OCI-LY7 (cell line): ENCODE data around the gene PNPLA6. TPM values are rescaled to one million over a fixed set of nuclear protein-coding genes. Genes with fewer than 3 reads are reported as not detected.

ENCODE experiments used
- Bru-seq: library from RNA; stranded (reverse); fragments of 400-500 nt; gene quantifications from one replicate; lab custom pipeline; 2021; lab: Mats Ljungman, UMichigan
- BruChase-seq, 2 experiments: library from RNA; stranded (reverse); fragments of 400-500 nt; gene quantifications; one replicate each; lab custom pipeline; 2021; lab: Mats Ljungman, UMichigan
- BruUV-seq: library from RNA; stranded (reverse); fragments of 400-500 nt; replicated peaks from 2 replicates; lab custom pipeline; 2021; lab: Mats Ljungman, UMichigan
- CTCF ChIA-PET: fragments of 300-600 bp; sonication (Branson Sonifier 250); formaldehyde crosslinking; loops from one replicate; lab custom pipeline; 2022; ENCODE audit warnings: antibody characterized with exemption; ENCODE audit not compliant: unreplicated experiment; lab: Charles Lee
- POLR2A ChIA-PET: fragments of 300-600 bp; sonication (Branson Sonifier 250); formaldehyde crosslinking; loops from one replicate; lab custom pipeline; 2022; ENCODE audit warnings: antibody characterized with exemption; lab: Charles Lee
- DNase-seq: peaks from one replicate; pipeline ENCODE4 v3.0.0-alpha.2; 2015; ENCODE audit warnings: low spot score
- H2AFZ ChIP-seq: fragments of 200-600 bp; sonication (generic), shearing (Covaris generic); 2 replicates; pipeline ENCODE4 v1.6.1; 2014; ENCODE audit warnings: mild to moderate bottlenecking, antibody characterized with exemption, low read length, moderate library complexity
- H3K27ac ChIP-seq: fragments of 200-600 bp; sonication (generic); 2 replicates; pipeline ENCODE4 v1.5.1; 2014; ENCODE audit warnings: mixed run types, low read depth, mild to moderate bottlenecking, moderate library complexity, low read length, inconsistent platforms; ENCODE audit not compliant: poor library complexity, severe bottlenecking
- H3K36me3 ChIP-seq: fragments of 200-600 bp; sonication (generic); 2 replicates; pipeline ENCODE4 v1.6.1; 2014; ENCODE audit warnings: mild to moderate bottlenecking, antibody characterized with exemption, low read length, moderate library complexity, mixed read lengths; ENCODE audit not compliant: insufficient read depth
- H3K4me1 ChIP-seq: fragments of 200-600 bp; sonication (generic); 2 replicates; pipeline ENCODE4 v1.5.1; 2014; ENCODE audit warnings: mild to moderate bottlenecking, low read length; ENCODE audit not compliant: insufficient read depth, poor library complexity, severe bottlenecking
- H3K4me2 ChIP-seq: fragments of 200-600 bp; sonication (generic); 2 replicates; pipeline ENCODE4 v1.6.1; 2014; ENCODE audit warnings: mild to moderate bottlenecking, low read length
- H3K4me3 ChIP-seq: fragments of 200-600 bp; sonication (generic); 2 replicates; pipeline ENCODE4 v1.5.1; 2014; ENCODE audit warnings: mild to moderate bottlenecking, low read depth, low read length; ENCODE audit not compliant: poor library complexity, severe bottlenecking
- H3K79me2 ChIP-seq: fragments of 200-600 bp; sonication (generic); 2 replicates; pipeline ENCODE4 v1.6.1; 2016; ENCODE audit warnings: low read depth, mild to moderate bottlenecking, low read length, moderate library complexity, mixed read lengths; ENCODE audit not compliant: insufficient read depth
- H3K9me2 ChIP-seq: fragments of 200-600 bp; sonication (generic); 2 replicates; pipeline ENCODE4 v1.6.1; 2016; ENCODE audit warnings: mild to moderate bottlenecking, low read length, mixed read lengths; ENCODE audit not compliant: insufficient read depth
- H3K9me3 ChIP-seq: fragments of 200-600 bp; sonication (generic); 2 replicates; pipeline ENCODE4 v1.6.1; 2014; ENCODE audit warnings: mild to moderate bottlenecking, mixed run types, low read length, mixed read lengths
- H4K20me1 ChIP-seq: fragments of 200-600 bp; sonication (generic); 2 replicates; pipeline ENCODE4 v1.6.1; 2014; ENCODE audit warnings: mild to moderate bottlenecking, antibody characterized with exemption, low read length, moderate library complexity, mixed read lengths; ENCODE audit not compliant: insufficient read depth
- EZH2phosphoT487 ChIP-seq: fragments of 200-600 bp; sonication (generic); IDR thresholded peaks from 2 replicates; pipeline ENCODE4 v1.6.1; 2018; ENCODE audit warnings: low read depth, borderline replicate concordance, mild to moderate bottlenecking, mixed run types, antibody characterized with exemption, low read length, moderate library complexity, mixed read lengths
- intact Hi-C: fragments of 100-400 bp; cut with micrococcal nuclease; formaldehyde crosslinking; loops from one replicate; pipeline ENCODE4 v1.10.0; 2022; ENCODE audit not compliant: unreplicated experiment
- long read RNA-seq: library from polyadenylated mRNA; stranded (forward); transcript quantifications from one replicate; pipeline ENCODE4 v2.0.0, GENCODE V29; 2022
- total RNA-seq, 2 experiments: library from RNA; depleted of rRNA in 1 of 2; stranded (reverse); fragments of >200 nt in 1 of 2; shearing (Covaris generic) in 1 of 2; gene quantifications; 2 replicates each; pipeline ENCODE4 v1.2.3, GENCODE V29; 2014 to 2022
- TF ChIP-seq, protein P1 (sequence below): fragments of 200-600 bp; sonication (generic); conservative IDR thresholded peaks from 2 replicates; pipeline ENCODE4 v1.5.1; 2014; ENCODE audit warnings: mild to moderate bottlenecking, antibody characterized with exemption, low read length, moderate library complexity, mixed read lengths

PNPLA6 gene
- total RNA-seq (2014; rRNA removed; shearing (Covaris generic)): 50.6 and 54.3 TPM in 2 replicates
- total RNA-seq (2022): 92.4 and 93.0 TPM in 2 replicates
- Bru-seq, nascent RNA: percentile 51 among the genes with signal in this experiment
- percentile 71 among the genes with signal in this experiment for BruChase-seq, experiment 1, labeled RNA remaining after a 6-hour chase
- percentile 62 among the genes with signal in this experiment for BruChase-seq, experiment 2, labeled RNA remaining after a 2-hour chase
- long read RNA-seq, full-length matches to known transcripts: 22 of 91 reads
- long read RNA-seq, partial matches to known transcripts: 36 of 91 reads
- long read RNA-seq, other reads (novel, unspliced or antisense): 33 of 91 reads

DNA sequence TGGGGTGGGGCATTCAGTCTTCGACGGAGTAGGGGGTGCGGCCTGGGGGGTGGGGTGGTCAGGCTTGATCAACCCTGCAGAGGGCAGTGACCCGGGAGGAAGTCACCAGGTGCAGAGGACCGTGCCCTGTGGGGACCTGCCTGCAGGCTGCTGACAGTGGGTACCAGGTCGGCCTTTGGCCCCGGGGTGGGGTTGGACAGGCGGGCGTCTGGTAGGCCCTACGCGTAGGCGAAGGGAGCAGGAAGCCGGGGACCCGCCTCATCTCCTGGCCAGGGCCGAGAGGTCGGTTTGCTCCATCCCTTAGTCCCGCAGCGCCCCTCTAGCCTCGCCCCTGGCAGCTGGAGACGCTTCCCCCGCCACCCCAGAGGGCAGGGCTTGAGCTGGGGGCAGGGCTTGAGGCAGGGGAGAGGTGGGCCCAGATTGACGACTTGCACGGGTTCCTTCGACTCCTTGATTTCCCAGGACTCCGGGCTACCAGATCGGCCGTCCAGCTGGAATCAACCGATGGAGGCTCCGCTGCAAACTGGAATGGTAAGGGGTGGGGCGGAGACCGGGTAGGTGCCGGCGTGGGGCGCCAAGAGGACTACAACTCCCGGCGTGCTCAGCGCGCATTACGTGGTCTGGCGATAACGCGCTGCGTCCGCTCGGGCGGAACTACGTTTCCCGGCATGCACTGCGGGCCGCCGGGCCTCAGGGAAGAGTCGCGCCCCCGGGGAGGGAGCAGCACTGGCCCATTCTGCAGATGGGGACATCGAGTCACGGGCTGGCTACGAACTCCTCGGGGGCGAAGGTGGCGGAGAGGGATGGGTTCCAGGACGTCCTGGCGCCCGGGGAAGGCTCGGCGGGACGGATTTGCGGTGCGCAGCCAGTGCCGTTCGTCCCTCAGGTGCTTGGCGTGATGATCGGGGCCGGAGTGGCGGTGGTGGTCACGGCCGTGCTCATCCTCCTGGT is at the start of gene PNPLA6:
TSS of gene PNPLA6 (plus strand) at position 671 of the 951 bp plus-strand sequence. CDS start at position 743, 72 bp downstream.
- BruUV-seq: no TSS peak
- peak within 1 kb of the TSS; percentile 64 for H2AFZ ChIP-seq
- H3K4me1 ChIP-seq: peaks cover 13% of the 10 kb centered on the region
- CTCF ChIA-PET: no interaction called here
- no peaks in the 10 kb centered on the region for H4K20me1 ChIP-seq
- H3K4me3 ChIP-seq: peak within 1 kb of the TSS; percentile 93
- no peaks in the 10 kb centered on the region for H3K9me3 ChIP-seq
- H3K4me2 ChIP-seq: peak within 1 kb of the TSS; percentile 89
- peak; percentile 95 for DNase-seq
- peaks cover 15% of the 10 kb centered on the region for H3K36me3 ChIP-seq
- H3K27ac ChIP-seq: peak within 1 kb of the TSS; percentile 8
- no peak for TF ChIP-seq EZH2phosphoT487
- TF ChIP-seq, protein P1, sequence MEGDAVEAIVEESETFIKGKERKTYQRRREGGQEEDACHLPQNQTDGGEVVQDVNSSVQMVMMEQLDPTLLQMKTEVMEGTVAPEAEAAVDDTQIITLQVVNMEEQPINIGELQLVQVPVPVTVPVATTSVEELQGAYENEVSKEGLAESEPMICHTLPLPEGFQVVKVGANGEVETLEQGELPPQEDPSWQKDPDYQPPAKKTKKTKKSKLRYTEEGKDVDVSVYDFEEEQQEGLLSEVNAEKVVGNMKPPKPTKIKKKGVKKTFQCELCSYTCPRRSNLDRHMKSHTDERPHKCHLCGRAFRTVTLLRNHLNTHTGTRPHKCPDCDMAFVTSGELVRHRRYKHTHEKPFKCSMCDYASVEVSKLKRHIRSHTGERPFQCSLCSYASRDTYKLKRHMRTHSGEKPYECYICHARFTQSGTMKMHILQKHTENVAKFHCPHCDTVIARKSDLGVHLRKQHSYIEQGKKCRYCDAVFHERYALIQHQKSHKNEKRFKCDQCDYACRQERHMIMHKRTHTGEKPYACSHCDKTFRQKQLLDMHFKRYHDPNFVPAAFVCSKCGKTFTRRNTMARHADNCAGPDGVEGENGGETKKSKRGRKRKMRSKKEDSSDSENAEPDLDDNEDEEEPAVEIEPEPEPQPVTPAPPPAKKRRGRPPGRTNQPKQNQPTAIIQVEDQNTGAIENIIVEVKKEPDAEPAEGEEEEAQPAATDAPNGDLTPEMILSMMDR: no peak
- no peaks in the 10 kb centered on the region for H3K9me2 ChIP-seq
- no peaks in the 10 kb centered on the region for H3K79me2 ChIP-seq
- POLR2A ChIA-PET: interaction anchor here (0.5 to 0.6 kb wide), 3 partner anchors 47 to 466 kb away, joined by 3 to 5 read pairs (median 4); partner anchors contain the start of gene ZNF557
- intact Hi-C loops: loop anchor here (1.0 to 10.0 kb wide), 3 partner anchors 13 to 191 kb away; partner anchors contain the start of genes ARHGEF18 and MCOLN1

DNA sequence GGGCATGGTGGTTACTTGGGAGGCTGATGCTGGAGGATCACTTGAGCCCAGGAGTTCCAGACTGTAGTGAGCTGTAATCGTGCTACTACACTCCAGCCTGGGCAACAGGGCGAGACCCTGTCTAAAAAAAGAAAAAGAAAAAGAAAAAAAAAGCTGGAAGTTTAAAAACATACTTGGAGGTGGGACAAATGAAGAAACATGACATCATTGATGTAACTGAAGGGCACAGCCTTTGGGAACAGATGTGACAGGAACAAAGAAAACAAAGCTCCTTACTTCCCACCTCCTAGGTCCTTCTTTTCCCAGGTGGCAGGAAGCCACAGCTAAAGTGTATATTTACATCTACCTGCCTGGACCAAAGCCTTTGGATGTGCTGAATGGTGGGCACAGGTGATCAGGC is 48.6 kb upstream of the PNPLA6 start:
- no TSS peak for BruUV-seq
- TF ChIP-seq, protein P1: no peak
- TF ChIP-seq EZH2phosphoT487: no peak
- Histone ChIP-seq H3K4me2 (no peak overlapping the region), H4K20me1 (no peaks in the 10 kb centered on the region), H3K4me1 (peaks cover 4% of the 10 kb centered on the region), H3K27ac (no peak overlapping the region), H3K4me3 (no peak overlapping the region), H2AFZ (no peak overlapping the region), H3K79me2 (no peaks in the 10 kb centered on the region), H3K9me2 (no peaks in the 10 kb centered on the region), H3K9me3 (no peaks in the 10 kb centered on the region), H3K36me3 (no peaks in the 10 kb centered on the region)
- ChIA-PET POLR2A (interaction anchor here (1.1 kb wide), 1 partner anchor 36 kb away, joined by 3 read pairs; no protein-coding TSS in a partner anchor), CTCF (no interaction called here)
- intact Hi-C loops: no loop called here
- DNase-seq: no peak
